Stimulated activated CD8-positive, alpha-beta memory T cell treated with anti-CD3 and anti-CD28 coated beads, Interleukin-4, amount 100 ng/mL, for 24 hours (primary cell): Measurements from ENCODE around the gene ELAVL1.
"Not testable (repeated sequence)": the region's sequence is repeated elsewhere in the genome, so short reads cannot be mapped to it uniquely, and the experiment has no call there.

Experiments used
- DNase-seq: peaks from one replicate; pipeline ENCODE4 v3.0.0-alpha.2; 2020; ENCODE audit warnings: low read depth

Gene ELAVL1

GRCh38 chr19:7933411-7933810 is 72.0 kb downstream of the ELAVL1 start:
- DNase-seq = no peak

GRCh38 chr19:7932930-7933300 is 72.5 kb downstream of the ELAVL1 start:
- DNase-seq = no peak

GRCh38 chr19:7932276-7932929 is 73.0 kb downstream of the ELAVL1 start:
- no peak for DNase-seq

- DNase-seq = no peak
Observed at GRCh38 chr19:7931221-7932061, 74.0 kb downstream of the ELAVL1 start.

- no peak for DNase-seq
Observed at GRCh38 chr19:7930765-7931164, 74.7 kb downstream of the ELAVL1 start.

GRCh38 chr19:7930030-7930429 is 75.4 kb downstream of the ELAVL1 start:
- not testable (repeated sequence) for DNase-seq

GRCh38 chr19:7928741-7929701 is 76.4 kb downstream of the ELAVL1 start:
- DNase-seq = peak; percentile 55

GRCh38 chr19:7928334-7928706 is 77.1 kb downstream of the ELAVL1 start:
- DNase-seq = no peak

- no peak for DNase-seq
Observed at GRCh38 chr19:7927605-7928333, 77.7 kb downstream of the ELAVL1 start.

GRCh38 chr19:7926727-7927604 is 78.5 kb downstream of the ELAVL1 start:
- DNase-seq = no peak

GRCh38 chr19:7926021-7926726 is 79.3 kb downstream of the ELAVL1 start, which contains the start of gene CTXN1:
Gene CTXN1 (minus strand): TSS chr19:7926135. CDS start chr19:7925538, 597 bp downstream.
- DNase-seq = peak; percentile 67

GRCh38 chr19:7925171-7925851 is 80.1 kb downstream of the ELAVL1 start:
- DNase-seq = peak; percentile 71

GRCh38 chr19:7924651-7925170 is 80.7 kb downstream of the ELAVL1 start:
- DNase-seq = no peak

GRCh38 chr19:7924241-7924640 is 81.2 kb downstream of the ELAVL1 start:
- DNase-seq = no peak

- no peak for DNase-seq
Observed at GRCh38 chr19:7923295-7924191, 81.9 kb downstream of the ELAVL1 start.

- DNase-seq = no peak
Observed at GRCh38 chr19:7922836-7923195, 82.6 kb downstream of the ELAVL1 start.

- DNase-seq = no peak
Observed at GRCh38 chr19:7921967-7922835, 83.2 kb downstream of the ELAVL1 start.
